T47D (cell line): ENCODE data around the gene ATP5ME.
"Not testable (repeated sequence)": the region's sequence is repeated elsewhere in the genome, so short reads cannot be mapped to it uniquely, and the experiment has no call there.

ENCODE experiments used
- DNase-seq, 2 experiments: peaks; one replicate each; pipeline versions ENCODE4 v3.0.0 to v3.0.0-alpha.2; 2011 to 2012; ENCODE audit warnings: low read depth in 1 of 2, low spot score in 1 of 2
- JUND ChIP-seq: IDR thresholded peaks from 2 replicates; pipeline ENCODE4 v1.6.1; 2012; ENCODE audit warnings: low read depth
- in situ Hi-C: cut with HindIII; loops from 2 replicates; pipeline ENCODE4 v1.10.0; 2016; ENCODE audit warnings: low sequenced_read_pairs, low pct_unique_long_range_greater_than_20kb

The ATP5ME gene

GRCh38 chr4:678331-679103 is 4.4 kb upstream of the ATP5ME start:
- no peak for DNase-seq
- TF ChIP-seq JUND, result no peak
- in situ Hi-C loops, result no loop called here

- DNase-seq, result peak in 1 of 2 experiments; percentile 34
- in situ Hi-C loops, result no loop called here
- no peak for TF ChIP-seq JUND
Observed at GRCh38 chr4:677431-678293, 3.6 kb upstream of the ATP5ME start.

GRCh38 chr4:676871-677235 is 2.8 kb upstream of the ATP5ME start:
- no peak for TF ChIP-seq JUND
- no peak for DNase-seq
- in situ Hi-C loops, result no loop called here

GRCh38 chr4:675980-676870 is 2.1 kb upstream of the ATP5ME start:
- no peak for TF ChIP-seq JUND
- in situ Hi-C loops, result no loop called here
- DNase-seq, result no peak

GRCh38 chr4:675036-675882 is 1.2 kb upstream of the ATP5ME start:
- DNase-seq, result no peak
- no peak for TF ChIP-seq JUND
- in situ Hi-C loops, result no loop called here

- in situ Hi-C loops, result no loop called here
- peak; percentile 69 to 71 for DNase-seq
- TF ChIP-seq JUND, result no peak
Observed at GRCh38 chr4:673349-674091, 556 bp downstream of the ATP5ME start.

- DNase-seq, result no peak
- TF ChIP-seq JUND, result no peak
- in situ Hi-C loops, result no loop called here
Observed at GRCh38 chr4:671769-672168, 2.3 kb downstream of the ATP5ME start.

- in situ Hi-C loops, DNase-seq: not testable (repeated sequence)
Observed at GRCh38 chr4:669806-670559, 4.1 kb downstream of the ATP5ME start.

GRCh38 chr4:668219-668618 is 5.9 kb downstream of the ATP5ME start:
- in situ Hi-C loops, DNase-seq: not testable (repeated sequence)

GRCh38 chr4:667545-667925 is 6.5 kb downstream of the ATP5ME start:
- no peak for TF ChIP-seq JUND
- in situ Hi-C loops, result no loop called here
- no peak for DNase-seq
